Measurements from ENCODE around the gene PRDM11.
A peak's percentile ranks its signal among the peaks of the same experiment; 100 is the strongest.

PRDM11 gene

GRCh38 chr11:45254070-45254469 is 107.6 kb downstream of the PRDM11 start:
- in situ Hi-C loops (cut with HindIII; ENCODE audit: low pct_ligation_motif_present, low sequenced_read_pairs), result no loop called here
- H3K36me3 ChIP-seq (replicated peaks), result no peaks in the 10 kb centered on the region
- TF ChIP-seq CTCF (IDR thresholded peaks at IDR 0.05; ENCODE audit: low read depth, low read length, missing control alignments), result no peak
- peak; percentile 22 for DNase-seq
- H3K4me3 ChIP-seq (ENCODE audit: low read depth, low read length), result no peak overlapping the region
- no peaks in the 10 kb centered on the region for H3K27me3 ChIP-seq (replicated peaks)
- no peak overlapping the region for H3K27ac ChIP-seq

GRCh38 chr11:45258982-45259530 is 112.6 kb downstream of the PRDM11 start:
- no peak for TF ChIP-seq CTCF (IDR thresholded peaks at IDR 0.05; ENCODE audit: low read depth, low read length, missing control alignments)
- Histone ChIP-seq H3K27ac (no peak overlapping the region), H3K36me3 (replicated peaks) (no peaks in the 10 kb centered on the region), H3K27me3 (replicated peaks) (no peaks in the 10 kb centered on the region), H3K4me3 (ENCODE audit: low read depth, low read length) (no peak overlapping the region)
- in situ Hi-C loops (cut with HindIII; ENCODE audit: low pct_ligation_motif_present, low sequenced_read_pairs), result no loop called here
- no peak for DNase-seq

- no peak overlapping the region for H3K27ac ChIP-seq
- no peaks in the 10 kb centered on the region for H3K36me3 ChIP-seq (replicated peaks)
- no peak for TF ChIP-seq CTCF (IDR thresholded peaks at IDR 0.05; ENCODE audit: low read depth, low read length, missing control alignments)
- no peak overlapping the region for H3K4me3 ChIP-seq (ENCODE audit: low read depth, low read length)
- in situ Hi-C loops (cut with HindIII; ENCODE audit: low pct_ligation_motif_present, low sequenced_read_pairs), result no loop called here
- no peaks in the 10 kb centered on the region for H3K27me3 ChIP-seq (replicated peaks)
- no peak for DNase-seq
These were observed 113.2 kb downstream of the PRDM11 start for GRCh38 chr11:45259592-45259991.

- no peak for DNase-seq
- in situ Hi-C loops (cut with HindIII; ENCODE audit: low pct_ligation_motif_present, low sequenced_read_pairs), result no loop called here
- Histone ChIP-seq H3K4me3 (ENCODE audit: low read depth, low read length) (no peak overlapping the region), H3K27me3 (replicated peaks) (no peaks in the 10 kb centered on the region), H3K27ac (no peak overlapping the region), H3K36me3 (replicated peaks) (no peaks in the 10 kb centered on the region)
- TF ChIP-seq CTCF (IDR thresholded peaks at IDR 0.05; ENCODE audit: low read depth, low read length, missing control alignments), result no peak
These were observed 113.6 kb downstream of the PRDM11 start for GRCh38 chr11:45260071-45260470.

GRCh38 chr11:45262900-45263299 is 116.5 kb downstream of the PRDM11 start:
- in situ Hi-C loops (cut with HindIII; ENCODE audit: low pct_ligation_motif_present, low sequenced_read_pairs), result no loop called here
- no peak overlapping the region for H3K4me3 ChIP-seq (ENCODE audit: low read depth, low read length)
- DNase-seq, result no peak

More at GRCh38 chr11:45262900-45263299, 116.5 kb downstream of the PRDM11 start:
- H3K36me3 ChIP-seq (replicated peaks), result no peaks in the 10 kb centered on the region
- no peak for TF ChIP-seq CTCF (IDR thresholded peaks at IDR 0.05; ENCODE audit: low read depth, low read length, missing control alignments)
- H3K27me3 ChIP-seq (replicated peaks), result no peaks in the 10 kb centered on the region
- H3K27ac ChIP-seq, result no peak overlapping the region
